HEK293T (cell line): ENCODE measurements around the gene FILIP1.

Source experiments
- BHLHE40 ChIP-seq: fragments of 450-650 bp; IDR thresholded peaks from 2 replicates; pipeline ENCODE4 v1.6.1; 2016; ENCODE audit warnings: mild to moderate bottlenecking, moderate library complexity, borderline replicate concordance
- ELF4 ChIP-seq: fragments of 450-650 bp; IDR thresholded peaks from 2 replicates; pipeline ENCODE4 v1.6.1; 2017; ENCODE audit warnings: antibody characterized with exemption

- TF ChIP-seq ELF4 (no peak), BHLHE40 (no peak)
These were observed 75.4 kb downstream of the FILIP1 start for GRCh38 chr6:75418233-75418632.
